SK-N-DZ (cell line): Measurements from ENCODE around the gene KLK2. TPM values are rescaled to one million over a fixed set of nuclear protein-coding genes. Genes with fewer than 3 reads are reported as not detected.

ENCODE experiments used
- DNase-seq: peaks from one replicate; pipeline ENCODE4 v3.0.0-alpha.2; 2015; ENCODE audit warnings: low spot score
- polyA plus RNA-seq, 2 experiments: library from polyadenylated mRNA; depleted of rRNA; stranded (reverse); fragments of >200 nt; gene quantifications; 2 replicates each; pipeline ENCODE4 v1.2.3, GENCODE V29; 2014

KLK2 gene
- 0.07 TPM in 1 of 2 replicates, not detected in the other for polyA plus RNA-seq (2014; cell fraction: cytosol; rRNA removed)
- polyA plus RNA-seq (2014; cell fraction: nucleus; rRNA removed), result 2.7 TPM in 1 of 2 replicates, not detected in the other

- no peak for DNase-seq
Measured at GRCh38 chr19:50873056-50873455, at the start of gene KLK2. KLK2 (plus strand) TSS chr19:50873439; CDS start chr19:50873474, 35 bp downstream.

GRCh38 chr19:50826492-50827240 is 46.6 kb upstream of the KLK2 start:
- DNase-seq, result no peak

- DNase-seq, result no peak
Measured at GRCh38 chr19:50827476-50827875, 45.8 kb upstream of the KLK2 start.

- peak; percentile 29 for DNase-seq
Measured at GRCh38 chr19:50829801-50830200, 43.4 kb upstream of the KLK2 start.

GRCh38 chr19:50830266-50831025 is 42.8 kb upstream of the KLK2 start:
- no peak for DNase-seq

- no peak for DNase-seq
Measured at GRCh38 chr19:50831026-50831396, 42.2 kb upstream of the KLK2 start.

- no peak for DNase-seq
Measured at GRCh38 chr19:50832666-50833065, 40.6 kb upstream of the KLK2 start.

GRCh38 chr19:50833117-50833801 is 40.0 kb upstream of the KLK2 start, which contains the start of gene KLK15:
KLK15 (minus strand) TSS chr19:50833574; CDS start chr19:50831492, 2,082 bp downstream.
- no peak for DNase-seq

GRCh38 chr19:50833802-50834167 is 39.5 kb upstream of the KLK2 start:
- DNase-seq, result no peak

- DNase-seq, result no peak
Measured at GRCh38 chr19:50835103-50835784, 38.0 kb upstream of the KLK2 start.

- DNase-seq, result peak; percentile 78
Measured at GRCh38 chr19:50835785-50836542, 37.3 kb upstream of the KLK2 start.

GRCh38 chr19:50836543-50837195 is 36.6 kb upstream of the KLK2 start:
- peak; percentile 32 for DNase-seq

GRCh38 chr19:50837300-50837699 is 35.9 kb upstream of the KLK2 start:
- DNase-seq, result no peak

- peak; percentile 60 for DNase-seq
Measured at GRCh38 chr19:50838239-50838638, 35.0 kb upstream of the KLK2 start.

- no peak for DNase-seq
Measured at GRCh38 chr19:50839712-50840655, 33.3 kb upstream of the KLK2 start.

- DNase-seq, result no peak
Measured at GRCh38 chr19:50842130-50842529, 31.1 kb upstream of the KLK2 start.

- DNase-seq, result no peak
Measured at GRCh38 chr19:50843205-50843604, 30.0 kb upstream of the KLK2 start.

GRCh38 chr19:50843701-50844221 is 29.5 kb upstream of the KLK2 start:
- DNase-seq, result no peak
